Lower leg skin (tissue), 4 donors: ENCODE measurements around the gene C1QB. TPM values are rescaled to one million over a fixed set of nuclear protein-coding genes. Genes with fewer than 3 reads are reported as not detected.
A peak's percentile ranks its signal among the peaks of the same experiment; 100 is the strongest.
"Not testable (repeated sequence)": the region's sequence is repeated elsewhere in the genome, so short reads cannot be mapped to it uniquely, and the experiment has no call there.

Experiments used
- DNase-seq, 2 donors: peaks; one replicate each; pipeline ENCODE4 v3.0.0-alpha.2; 2019; ENCODE audit warnings: low spot score in 2 of 2
- H3K4me3 ChIP-seq: fragments of 200-600 bp; sonication (generic); 2 replicates; pipeline ENCODE4 v1.5.1; 2017; ENCODE audit warnings: mild to moderate bottlenecking, low read depth; ENCODE audit not compliant: poor library complexity, severe bottlenecking
- CTCF ChIP-seq, 3 donors: fragments of 450-650 bp; IDR thresholded peaks; one replicate each; pipeline ENCODE4 v1.5.1; 2016; ENCODE audit warnings: antibody characterized with exemption in 3 of 3, mild to moderate bottlenecking in 3 of 3, moderate library complexity in 2 of 3
- POLR2A ChIP-seq, 2 donors: fragments of 450-650 bp; IDR thresholded peaks; one replicate each; pipeline ENCODE4 v1.6.1; 2016 to 2017; ENCODE audit warnings: antibody characterized with exemption in 2 of 2, mild to moderate bottlenecking in 1 of 2, moderate library complexity in 1 of 2
- WGBS, 2 donors: methylation state at CpG; one replicate each; pipeline ENCODE4 v1.1.5; 2018; 5-methylcytosine and 5-hydroxymethylcytosine counted together
- intact Hi-C: fragments of 100-400 bp; cut with DNase I; formaldehyde crosslinking; loops from one replicate; pipeline ENCODE4 v1.15.0; 2023; ENCODE audit warnings: low total_unique reads
- total RNA-seq, 4 donors: library from RNA; depleted of rRNA; stranded (reverse); fragments of >200 nt; gene quantifications; one replicate each; pipeline ENCODE4 v1.1.0, GENCODE V29; 2016

The C1QB gene
- total RNA-seq, 4 donors from 2014 or later = 29.8 to 97.0 (median 47.3) TPM

- TF ChIP-seq CTCF (IDR thresholded peaks at IDR 0.05) (no peak), POLR2A (IDR thresholded peaks at IDR 0.05) (no peak)
- WGBS, 2 donors = 75 to 77% methylated on average over 14 of the region's 14 CpGs
- intact Hi-C loops = loop anchor here (10.0 kb wide), 1 partner anchor 195 kb away; no protein-coding TSS in a partner anchor
- DNase-seq = no peak
- H3K4me3 ChIP-seq = no peak overlapping the region
Measured at GRCh38 chr1:22699681-22700520, 46.9 kb downstream of the C1QB start.

- TF ChIP-seq CTCF (IDR thresholded peaks at IDR 0.05) (no peak), POLR2A (IDR thresholded peaks at IDR 0.05) (no peak)
- H3K4me3 ChIP-seq = no peak overlapping the region
- 67 to 77% methylated on average over 12 of the region's 12 CpGs for WGBS, 2 donors
- DNase-seq = no peak
- intact Hi-C loops = loop anchor here (10.0 kb wide), 1 partner anchor 192 kb away; no protein-coding TSS in a partner anchor
Measured at GRCh38 chr1:22702296-22703085, 49.5 kb downstream of the C1QB start.

- intact Hi-C loops = loop anchor here (10.0 kb wide), 1 partner anchor 190 kb away; no protein-coding TSS in a partner anchor
- no peak for TF ChIP-seq POLR2A (IDR thresholded peaks at IDR 0.05)
- peak in 1 of 3 donors; percentile 72 for TF ChIP-seq CTCF (IDR thresholded peaks at IDR 0.05)
- H3K4me3 ChIP-seq = no peak overlapping the region
- 70 to 78% methylated on average over 2 of the region's 2 CpGs for WGBS, 2 donors
- peak; percentile 80 to 96 for DNase-seq
Measured at GRCh38 chr1:22704440-22705067, 51.5 kb downstream of the C1QB start.

GRCh38 chr1:22705586-22705985 lies 52.5 kb downstream of the C1QB start:
- TF ChIP-seq POLR2A (IDR thresholded peaks at IDR 0.05) (no peak), CTCF (IDR thresholded peaks at IDR 0.05) (no peak)
- intact Hi-C loops = loop anchor here (10.0 kb wide), 1 partner anchor 189 kb away; no protein-coding TSS in a partner anchor
- no peak overlapping the region for H3K4me3 ChIP-seq

DNA sequence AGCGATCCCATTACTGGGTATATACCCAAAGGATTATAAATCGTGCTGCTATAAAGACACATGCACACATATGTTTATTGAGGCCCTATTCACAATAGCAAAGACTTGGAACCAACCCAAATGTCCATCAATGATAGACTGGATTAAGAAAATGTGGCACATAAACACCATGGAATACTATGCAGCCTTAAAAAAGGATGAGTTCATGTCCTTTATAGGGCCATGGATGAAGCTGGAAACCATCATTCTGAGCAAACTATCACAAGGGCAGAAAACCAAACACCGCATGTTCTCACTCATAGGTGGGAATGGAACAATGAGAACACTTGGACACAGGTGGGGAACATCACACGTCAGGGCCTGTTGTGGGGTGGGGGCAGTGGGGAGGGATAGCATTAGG lies 53.1 kb downstream of the C1QB start:
- intact Hi-C loops = loop anchor here (10.0 kb wide), 1 partner anchor 189 kb away; no protein-coding TSS in a partner anchor
- 93 to 95% methylated on average over 4 of the region's 4 CpGs for WGBS, 2 donors
- not testable (repeated sequence) for DNase-seq, H3K4me3 ChIP-seq

More at GRCh38 chr1:22705586-22705985, 52.5 kb downstream of the C1QB start:
- no peak for DNase-seq
